Caco-2 (cell line): ENCODE measurements around the gene HES5. TPM values are rescaled to one million over a fixed set of nuclear protein-coding genes. Genes with fewer than 3 reads are reported as not detected.

Source experiments
- BruUV-seq: library from RNA; stranded (reverse); fragments of 400-500 nt; replicated peaks from 2 replicates; lab custom pipeline; 2021; lab: Mats Ljungman, UMichigan
- CTCF ChIA-PET: fragments of 300-600 bp; sonication (Branson Sonifier 250); formaldehyde crosslinking; loops from one replicate; lab custom pipeline; 2022; ENCODE audit warnings: antibody characterized with exemption; lab: Charles Lee
- POLR2A ChIA-PET: fragments of 300-600 bp; sonication (Branson Sonifier 250); formaldehyde crosslinking; loops from one replicate; lab custom pipeline; 2022; ENCODE audit warnings: antibody characterized with exemption; lab: Charles Lee
- DNase-seq, 2 experiments: peaks; one replicate each; pipeline versions ENCODE4 v3.0.0 to v3.0.0-alpha.2; 2020 to 2022
- H3K27me3 ChIP-seq: replicated peaks from 2 replicates; pipeline ENCODE4 v1.6.0; 2011; ENCODE audit warnings: low read length; ENCODE audit not compliant: control insufficient read depth, insufficient read depth
- H3K36me3 ChIP-seq: 2 replicates; pipeline ENCODE4 v1.5.1; 2011; ENCODE audit warnings: low read length; ENCODE audit not compliant: control insufficient read depth, insufficient read depth
- H3K4me1 ChIP-seq: fragments of 250-450 bp; sonication (Bioruptor Pico); 2 replicates; pipeline ENCODE4 v1.5.1; 2020; ENCODE audit warnings: mild to moderate bottlenecking
- H3K4me3 ChIP-seq: 2 replicates; pipeline ENCODE4 v1.5.1; 2011; ENCODE audit warnings: low read depth, mild to moderate bottlenecking, control low read depth, low read length
- H3K9me3 ChIP-seq: fragments of 250-450 bp; sonication (Bioruptor Pico); 2 replicates; pipeline ENCODE4 v1.5.1; 2020; ENCODE audit warnings: mild to moderate bottlenecking, moderate library complexity
- H3K27ac Mint-ChIP-seq: one replicate; pipeline ENCODE4 v1.8.0; 2022; ENCODE audit warnings: mixed read lengths; ENCODE audit not compliant: unreplicated experiment
- H3K27me3 Mint-ChIP-seq: one replicate; pipeline ENCODE4 v1.8.0; 2022; ENCODE audit warnings: mixed read lengths; ENCODE audit not compliant: insufficient read depth, unreplicated experiment
- H3K36me3 Mint-ChIP-seq: one replicate; pipeline ENCODE4 v1.8.0; 2022; ENCODE audit warnings: mild to moderate bottlenecking, mixed read lengths; ENCODE audit not compliant: insufficient read depth, unreplicated experiment
- H3K4me1 Mint-ChIP-seq: one replicate; pipeline ENCODE4 v1.8.0; 2022; ENCODE audit warnings: low read depth, mixed read lengths; ENCODE audit not compliant: unreplicated experiment
- H3K4me3 Mint-ChIP-seq: one replicate; pipeline ENCODE4 v1.8.0; 2022; ENCODE audit warnings: mild to moderate bottlenecking, moderate library complexity, mixed read lengths; ENCODE audit not compliant: unreplicated experiment
- H3K9me3 Mint-ChIP-seq: one replicate; pipeline ENCODE4 v1.8.0; 2022; ENCODE audit warnings: mixed read lengths; ENCODE audit not compliant: unreplicated experiment
- CTCF ChIP-seq, 2 experiments: fragments of 200-600 bp in 1 of 2; IDR thresholded peaks; 1 replicate in 1 of 2; 2 replicates in 1 of 2; pipeline versions ENCODE4 v1.5.1 to v1.8.0; 2011 to 2022; ENCODE audit warnings: antibody characterized with exemption in 1 of 2, control low read depth in 1 of 2, inconsistent platforms in 1 of 2, low read depth in 1 of 2, low read length in 1 of 2, mild to moderate bottlenecking in 1 of 2, moderate library complexity in 1 of 2; ENCODE audit not compliant: insufficient read depth in 1 of 2, severe bottlenecking in 1 of 2, unreplicated experiment in 1 of 2
- intact Hi-C: fragments of 100-400 bp; cut with micrococcal nuclease; formaldehyde crosslinking; loops from one replicate; pipeline ENCODE4 v1.10.0; 2022; ENCODE audit not compliant: unreplicated experiment
- total RNA-seq: library from RNA; stranded (reverse); gene quantifications from 2 replicates; pipeline ENCODE4 v1.2.3, GENCODE V29; 2022

The HES5 gene
- total RNA-seq, 1 experiment from 2014 or later, result not detected

- intact Hi-C loops, result no loop called here
- Mint-ChIP-seq H3K4me1 (no peaks in the 10 kb centered on the region), H3K4me3 (no peak overlapping the region), H3K27me3 (peaks cover 2% of the 10 kb centered on the region), H3K9me3 (no peaks in the 10 kb centered on the region), H3K36me3 (no peaks in the 10 kb centered on the region), H3K27ac (no peak overlapping the region)
- TF ChIP-seq CTCF (IDR thresholded peaks at IDR 0.05; ENCODE audit: insufficient read depth in 1 of 2, low read depth in 1 of 2, low read length in 1 of 2, severe bottlenecking in 1 of 2, unreplicated experiment in 1 of 2), result no peak
- no peak for DNase-seq
- Histone ChIP-seq H3K27me3 (no peaks in the 10 kb centered on the region), H3K4me3 (no peak overlapping the region), H3K9me3 (no peaks in the 10 kb centered on the region), H3K36me3 (no peaks in the 10 kb centered on the region), H3K4me1 (no peaks in the 10 kb centered on the region)
- POLR2A ChIA-PET, result no interaction called here
- CTCF ChIA-PET, result interaction anchor here (0.5 kb wide), 1 partner anchor 13 kb away, joined by 3 read pairs; no protein-coding TSS in a partner anchor
- BruUV-seq, result no TSS peak
Observed at GRCh38 chr1:2557482-2558400, 27.7 kb upstream of the HES5 start.

- peak overlapping the region; percentile 75 for H3K4me3 Mint-ChIP-seq
- peak in 1 of 2 experiments; percentile 33 for DNase-seq
- no peaks in the 10 kb centered on the region for H3K9me3 Mint-ChIP-seq
- peaks cover 2% of the 10 kb centered on the region for H3K27me3 Mint-ChIP-seq
- intact Hi-C loops, result no loop called here
- BruUV-seq, result no TSS peak
- H3K4me1 Mint-ChIP-seq, result no peaks in the 10 kb centered on the region
- no peak for TF ChIP-seq CTCF (IDR thresholded peaks at IDR 0.05; ENCODE audit: insufficient read depth in 1 of 2, low read depth in 1 of 2, low read length in 1 of 2, severe bottlenecking in 1 of 2, unreplicated experiment in 1 of 2)
- POLR2A ChIA-PET, result no interaction called here
- CTCF ChIA-PET, result no interaction called here
- no peaks in the 10 kb centered on the region for H3K36me3 Mint-ChIP-seq
- no peaks in the 10 kb centered on the region for H3K9me3 ChIP-seq
- no peaks in the 10 kb centered on the region for H3K36me3 ChIP-seq
- H3K4me1 ChIP-seq, result no peaks in the 10 kb centered on the region
- H3K4me3 ChIP-seq, result peak overlapping the region; percentile 2
- H3K27ac Mint-ChIP-seq, result peak overlapping the region; percentile 53
- no peaks in the 10 kb centered on the region for H3K27me3 ChIP-seq
Observed at GRCh38 chr1:2556678-2557481, 26.8 kb upstream of the HES5 start.

GRCh38 chr1:2556277-2556677 lies 26.2 kb upstream of the HES5 start, which contains the start of gene TNFRSF14:
TSS of gene TNFRSF14 (plus strand) at chr1:2556371. CDS start at chr1:2556665, 294 bp downstream.
- Histone ChIP-seq H3K4me3 (peak within 1 kb of the TSS; percentile 2), H3K36me3 (no peaks in the 10 kb centered on the region), H3K9me3 (no peaks in the 10 kb centered on the region), H3K4me1 (no peaks in the 10 kb centered on the region), H3K27me3 (no peaks in the 10 kb centered on the region)
- DNase-seq, result peak in 1 of 2 experiments; percentile 22
- CTCF ChIA-PET, result interaction anchor here (1.3 kb wide), 1 partner anchor 30 kb away, joined by 3 read pairs; no protein-coding TSS in a partner anchor
- H3K4me3 Mint-ChIP-seq, result peak within 1 kb of the TSS; percentile 75
- H3K27ac Mint-ChIP-seq, result peak within 1 kb of the TSS; percentile 53
- no TSS peak for BruUV-seq
- intact Hi-C loops, result no loop called here
- POLR2A ChIA-PET, result no interaction called here
- H3K36me3 Mint-ChIP-seq, result no peaks in the 10 kb centered on the region
- no peaks in the 10 kb centered on the region for H3K4me1 Mint-ChIP-seq
- no peaks in the 10 kb centered on the region for H3K9me3 Mint-ChIP-seq
- peaks cover 2% of the 10 kb centered on the region for H3K27me3 Mint-ChIP-seq
- TF ChIP-seq CTCF (IDR thresholded peaks at IDR 0.05; ENCODE audit: insufficient read depth in 1 of 2, low read depth in 1 of 2, low read length in 1 of 2, severe bottlenecking in 1 of 2, unreplicated experiment in 1 of 2), result no peak
